Measurements from ENCODE around the gene RTN4. TPM values are rescaled to one million over a fixed set of nuclear protein-coding genes. Genes with fewer than 3 reads are reported as not detected.
"Not testable (repeated sequence)": the region's sequence is repeated elsewhere in the genome, so short reads cannot be mapped to it uniquely, and the experiment has no call there.

Gene RTN4
- total RNA-seq, 1 experiment from 2014 or later, result 391 TPM

- Mint-ChIP-seq H3K36me3 (ENCODE audit: insufficient read depth, unreplicated experiment) (peaks cover 14% of the 10 kb centered on the region), H3K4me1 (ENCODE audit: insufficient read depth, unreplicated experiment) (peaks cover 12% of the 10 kb centered on the region), H3K27ac (ENCODE audit: low read depth, unreplicated experiment) (no peak overlapping the region), H3K4me3 (ENCODE audit: unreplicated experiment) (no peak overlapping the region), H3K9me3 (ENCODE audit: unreplicated experiment) (no peaks in the 10 kb centered on the region), H3K27me3 (ENCODE audit: insufficient read depth, unreplicated experiment) (no peaks in the 10 kb centered on the region)
- POLR2A ChIA-PET, result interaction anchor here (1.2 to 3.3 kb wide), 2 partner anchors 14 to 564 kb away, joined by 3 to 13 read pairs; no protein-coding TSS in a partner anchor
- no peak for DNase-seq (ENCODE audit: unreplicated experiment)
- CTCF ChIA-PET, result interaction anchor here (1.2 to 6.7 kb wide), 2 partner anchors 115 to 154 kb away, joined by 3 to 100 read pairs; no protein-coding TSS in a partner anchor
- BruUV-seq (replicated peaks), result no TSS peak
- intact Hi-C loops (cut with micrococcal nuclease), result no loop called here
- no peak for TF ChIP-seq CTCF (IDR thresholded peaks at IDR 0.05; ENCODE audit: unreplicated experiment)
These were observed 4.0 kb upstream of the RTN4 start for GRCh38 chr2:55054106-55054875.

GRCh38 chr2:55053225-55053624 is 3.0 kb upstream of the RTN4 start:
- H3K9me3 Mint-ChIP-seq (ENCODE audit: unreplicated experiment); H3K27me3 Mint-ChIP-seq (ENCODE audit: insufficient read depth, unreplicated experiment); H3K27ac Mint-ChIP-seq (ENCODE audit: low read depth, unreplicated experiment); H3K4me3 Mint-ChIP-seq (ENCODE audit: unreplicated experiment); intact Hi-C loops (cut with micrococcal nuclease); DNase-seq (ENCODE audit: unreplicated experiment); BruUV-seq (replicated peaks): not testable (repeated sequence)
- ChIA-PET POLR2A (interaction anchor here (1.0 to 6.1 kb wide), 8 partner anchors 15 to 565 kb away, joined by 3 to 289 read pairs (median 38); no protein-coding TSS in a partner anchor), CTCF (interaction anchor here (1.2 to 6.7 kb wide), 2 partner anchors 116 to 153 kb away, joined by 3 to 100 read pairs; no protein-coding TSS in a partner anchor)
- peaks cover 21% of the 10 kb centered on the region for H3K36me3 Mint-ChIP-seq (ENCODE audit: insufficient read depth, unreplicated experiment)
- peaks cover 12% of the 10 kb centered on the region for H3K4me1 Mint-ChIP-seq (ENCODE audit: insufficient read depth, unreplicated experiment)

GRCh38 chr2:55052129-55053061 is 2.1 kb upstream of the RTN4 start:
- H3K36me3 Mint-ChIP-seq (ENCODE audit: insufficient read depth, unreplicated experiment), result peaks cover 21% of the 10 kb centered on the region
- ChIA-PET CTCF (interaction anchor here (0.7 to 6.7 kb wide), 6 partner anchors 31 to 117 kb away, joined by 3 to 100 read pairs (median 4); no protein-coding TSS in a partner anchor), POLR2A (interaction anchor here (0.7 to 6.1 kb wide), 20 partner anchors 12 to 1083 kb away, joined by 3 to 289 read pairs (median 12); no protein-coding TSS in a partner anchor)
- peak overlapping the region; percentile 94 for H3K4me3 Mint-ChIP-seq (ENCODE audit: unreplicated experiment)
- peak overlapping the region; percentile 99 for H3K27ac Mint-ChIP-seq (ENCODE audit: low read depth, unreplicated experiment)
- no peaks in the 10 kb centered on the region for H3K9me3 Mint-ChIP-seq (ENCODE audit: unreplicated experiment)
- no peak for DNase-seq (ENCODE audit: unreplicated experiment)
- H3K4me1 Mint-ChIP-seq (ENCODE audit: insufficient read depth, unreplicated experiment), result peaks cover 12% of the 10 kb centered on the region
- no peak for TF ChIP-seq CTCF (IDR thresholded peaks at IDR 0.05; ENCODE audit: unreplicated experiment)
- no TSS peak for BruUV-seq (replicated peaks)
- H3K27me3 Mint-ChIP-seq (ENCODE audit: insufficient read depth, unreplicated experiment), result no peaks in the 10 kb centered on the region
- intact Hi-C loops (cut with micrococcal nuclease), result no loop called here

GRCh38 chr2:55051026-55051866 is 995 bp upstream of the RTN4 start:
- H3K36me3 Mint-ChIP-seq (ENCODE audit: insufficient read depth, unreplicated experiment), result peaks cover 21% of the 10 kb centered on the region

More at GRCh38 chr2:55051026-55051866, 995 bp upstream of the RTN4 start:
- Mint-ChIP-seq H3K4me3 (ENCODE audit: unreplicated experiment) (peak overlapping the region; percentile 94), H3K4me1 (ENCODE audit: insufficient read depth, unreplicated experiment) (peaks cover 19% of the 10 kb centered on the region), H3K27ac (ENCODE audit: low read depth, unreplicated experiment) (peak overlapping the region; percentile 99), H3K27me3 (ENCODE audit: insufficient read depth, unreplicated experiment) (no peaks in the 10 kb centered on the region), H3K9me3 (ENCODE audit: unreplicated experiment) (no peaks in the 10 kb centered on the region)
- POLR2A ChIA-PET, result interaction anchor here (0.6 to 6.1 kb wide), 48 partner anchors 8 to 1082 kb away, joined by 3 to 289 read pairs (median 5); partner anchors contain the start of genes CLHC1, MTIF2 and RPS27A
- no peak for TF ChIP-seq CTCF (IDR thresholded peaks at IDR 0.05; ENCODE audit: unreplicated experiment)
- DNase-seq (ENCODE audit: unreplicated experiment), result peak; percentile 98
- BruUV-seq (replicated peaks), result TSS peak; percentile 75
- intact Hi-C loops (cut with micrococcal nuclease), result no loop called here
- CTCF ChIA-PET, result interaction anchor here (0.7 to 6.7 kb wide), 21 partner anchors 9 to 178 kb away, joined by 3 to 100 read pairs (median 4); no protein-coding TSS in a partner anchor

Measured in MCF 10A (cell line).